SJSA1 (cell line): ENCODE data around the gene WNK4. TPM values are rescaled to one million over a fixed set of nuclear protein-coding genes. Genes with fewer than 3 reads are reported as not detected.

ENCODE experiments used
- DNase-seq, 2 experiments: peaks; one replicate each; pipeline ENCODE4 v3.0.0-alpha.2; 2015 to 2020; ENCODE audit warnings: low spot score in 2 of 2, low read depth in 1 of 2
- H3K27ac ChIP-seq: fragments of 250-450 bp; sonication (Bioruptor Pico); 2 replicates; pipeline ENCODE4 v1.5.1; 2020; ENCODE audit warnings: mild to moderate bottlenecking, moderate library complexity
- H3K27me3 ChIP-seq: fragments of 250-450 bp; sonication (Bioruptor Pico); replicated peaks from 2 replicates; pipeline ENCODE4 v1.5.1; 2020; ENCODE audit warnings: mild to moderate bottlenecking, moderate library complexity
- H3K36me3 ChIP-seq: fragments of 250-450 bp; sonication (Bioruptor Pico); 2 replicates; pipeline ENCODE4 v1.5.1; 2020; ENCODE audit warnings: mild to moderate bottlenecking
- H3K4me1 ChIP-seq: fragments of 250-450 bp; sonication (Bioruptor Pico); replicated peaks from 2 replicates; pipeline ENCODE4 v1.6.1; 2021; ENCODE audit warnings: mild to moderate bottlenecking
- H3K4me3 ChIP-seq: fragments of 250-450 bp; sonication (Bioruptor Pico); 2 replicates; pipeline ENCODE4 v1.5.1; 2020; ENCODE audit warnings: mild to moderate bottlenecking
- H3K9me3 ChIP-seq: fragments of 250-450 bp; sonication (Bioruptor Pico); replicated peaks from 2 replicates; pipeline ENCODE4 v1.5.1; 2020; ENCODE audit warnings: mild to moderate bottlenecking
- total RNA-seq: library from RNA; depleted of rRNA; stranded (reverse); fragments of >200 nt; shearing (Covaris generic); gene quantifications from 2 replicates; pipeline ENCODE4 v1.2.3, GENCODE V29; 2014; rRNA removed

WNK4 gene
- total RNA-seq, 1 experiment from 2014 or later, result not detected

- Histone ChIP-seq H3K4me3 (no peak overlapping the region), H3K36me3 (peaks cover 52% of the 10 kb centered on the region)
Measured at GRCh38 chr17:42845556-42845917, 65.1 kb downstream of the WNK4 start.

GRCh38 chr17:42845918-42846593 is 65.6 kb downstream of the WNK4 start:
- H3K27ac ChIP-seq, result no peak overlapping the region

More at GRCh38 chr17:42845556-42845917, 65.1 kb downstream of the WNK4 start:
- H3K4me1 ChIP-seq, result no peaks in the 10 kb centered on the region
- H3K9me3 ChIP-seq, result no peaks in the 10 kb centered on the region
- no peak for DNase-seq
- no peak overlapping the region for H3K27ac ChIP-seq
- peaks cover 20% of the 10 kb centered on the region for H3K27me3 ChIP-seq

More at GRCh38 chr17:42845918-42846593, 65.6 kb downstream of the WNK4 start:
- Histone ChIP-seq H3K4me3 (no peak overlapping the region), H3K9me3 (no peaks in the 10 kb centered on the region), H3K27me3 (peaks cover 20% of the 10 kb centered on the region), H3K36me3 (peaks cover 48% of the 10 kb centered on the region), H3K4me1 (no peaks in the 10 kb centered on the region)
- no peak for DNase-seq

Other genes starting within 250 kb of the WNK4 start
- gene NAGLU, start 244.4 kb upstream of the WNK4 start, total RNA-seq, result 16.2 and 26.8 TPM in 2 replicates
- 0.13 and 1.5 TPM in 2 replicates for gene HSD17B1, start 227.7 kb upstream of the WNK4 start, total RNA-seq
- gene COASY, start 218.5 kb upstream of the WNK4 start, total RNA-seq, result 10.2 and 15.4 TPM in 2 replicates
- 20.1 and 35.0 TPM in 2 replicates for gene MLX, start 213.5 kb upstream of the WNK4 start, total RNA-seq
- 18.4 and 22.3 TPM in 2 replicates for gene PSMC3IP, start 202.9 kb upstream of the WNK4 start, total RNA-seq
- gene RETREG3, start 171.2 kb upstream of the WNK4 start, total RNA-seq, result 27.0 and 30.4 TPM in 2 replicates
- gene TUBG1, start 170.9 kb upstream of the WNK4 start, total RNA-seq, result 45.5 and 81.4 TPM in 2 replicates
- 0.92 and 3.5 TPM in 2 replicates for gene TUBG2, start 121.3 kb upstream of the WNK4 start, total RNA-seq
- 3.8 and 8.8 TPM in 2 replicates for gene PLEKHH3, start 103.6 kb upstream of the WNK4 start, total RNA-seq
- gene CCR10, start 98.8 kb upstream of the WNK4 start, total RNA-seq, result not detected in 2 replicates
- 0.34 and 1.1 TPM in 2 replicates for gene CNTNAP1, start 98.1 kb upstream of the WNK4 start, total RNA-seq
- gene EZH1, start 35.6 kb upstream of the WNK4 start, total RNA-seq, result 5.2 and 16.3 TPM in 2 replicates
- not detected in 2 replicates for gene RAMP2, start 19.4 kb upstream of the WNK4 start, total RNA-seq
- 57.2 and 101 TPM in 2 replicates for gene VPS25, start 7.2 kb upstream of the WNK4 start, total RNA-seq
- 85.0 and 110 TPM in 2 replicates for gene COA3, start 18.1 kb downstream of the WNK4 start, total RNA-seq
- 0.18 TPM in 1 of 2 replicates, not detected in the other for gene CNTD1, start 18.3 kb downstream of the WNK4 start, total RNA-seq
- gene BECN1, start 43.7 kb downstream of the WNK4 start, total RNA-seq, result 69.9 and 87.8 TPM in 2 replicates
- 109 and 122 TPM in 2 replicates for gene PSME3, start 52.8 kb downstream of the WNK4 start, total RNA-seq
- gene AOC2, start 64.0 kb downstream of the WNK4 start, total RNA-seq, result 0.42 TPM in 1 of 2 replicates, not detected in the other
- not detected in 2 replicates for gene AOC3, start 70.6 kb downstream of the WNK4 start, total RNA-seq
- gene G6PC1, start 120.2 kb downstream of the WNK4 start, total RNA-seq, result not detected in 2 replicates
- 29.8 and 59.7 TPM in 2 replicates for gene AARSD1, start 183.8 kb downstream of the WNK4 start, total RNA-seq
- gene PTGES3L, start 199.5 kb downstream of the WNK4 start, total RNA-seq, result 1.2 and 2.1 TPM in 2 replicates
- gene RUNDC1, start 200.0 kb downstream of the WNK4 start, total RNA-seq, result 5.7 and 17.0 TPM in 2 replicates
- gene RPL27, start 217.8 kb downstream of the WNK4 start, total RNA-seq, result 605 and 1,189 TPM in 2 replicates
- gene IFI35, start 226.2 kb downstream of the WNK4 start, total RNA-seq, result 16.4 and 17.7 TPM in 2 replicates
- 125 and 144 TPM in 2 replicates for gene VAT1, start 241.8 kb downstream of the WNK4 start, total RNA-seq
- 0.03 TPM in 1 of 2 replicates, not detected in the other for gene RND2, start 244.6 kb downstream of the WNK4 start, total RNA-seq